HG02642 (cell line): Measurements from ENCODE around the gene ZGPAT.
"Not testable (repeated sequence)": the region's sequence is repeated elsewhere in the genome, so short reads cannot be mapped to it uniquely, and the experiment has no call there.

Source experiments
- ATAC-seq: cut with Tn5 transposase; IDR thresholded peaks from one replicate; pipeline ENCODE4 v1.9.1; 2021; ENCODE audit warnings: mild to moderate bottlenecking; ENCODE audit not compliant: unreplicated experiment, poor library complexity

Gene ZGPAT

GRCh38 chr20:63707558-63708300 lies at the start of gene ZGPAT, which contains the start of gene ARFRP1:
Gene ZGPAT, plus strand, starts transcription at chr20:63708039. Its CDS starts 542 bp downstream, at chr20:63708581.
Gene ARFRP1, minus strand, starts transcription at chr20:63707976. Its CDS starts 885 bp downstream, at chr20:63707091.
- peak; percentile 69 for ATAC-seq

- peak; percentile 25 for ATAC-seq
These were observed 49.1 kb upstream of the ZGPAT start for GRCh38 chr20:63658749-63659187.

GRCh38 chr20:63659370-63659769 lies 48.5 kb upstream of the ZGPAT start:
- ATAC-seq: no peak

DNA sequence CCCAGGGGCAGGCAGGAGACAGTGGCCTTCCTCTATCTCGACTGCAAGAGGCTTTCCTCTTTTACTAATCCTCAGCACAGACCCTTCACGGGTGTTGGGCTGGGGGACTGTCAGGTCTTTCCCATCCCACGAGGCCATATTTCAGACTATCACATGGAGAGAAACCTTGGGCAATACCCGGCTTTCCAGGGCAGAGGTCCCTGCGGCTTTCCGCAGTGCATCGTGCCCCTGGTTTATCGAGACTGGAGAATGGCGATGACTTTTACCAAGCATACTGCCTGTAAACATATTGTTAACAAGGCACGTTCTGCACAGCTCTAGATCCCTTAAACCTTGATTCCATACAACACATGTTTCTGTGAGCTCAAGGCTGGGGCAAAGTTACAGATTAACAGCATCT lies 47.7 kb upstream of the ZGPAT start:
- ATAC-seq: not testable (repeated sequence)

- no peak for ATAC-seq
These were observed 47.2 kb upstream of the ZGPAT start for GRCh38 chr20:63660622-63661021.

GRCh38 chr20:63661108-63661507 lies 46.7 kb upstream of the ZGPAT start:
- ATAC-seq: no peak

DNA sequence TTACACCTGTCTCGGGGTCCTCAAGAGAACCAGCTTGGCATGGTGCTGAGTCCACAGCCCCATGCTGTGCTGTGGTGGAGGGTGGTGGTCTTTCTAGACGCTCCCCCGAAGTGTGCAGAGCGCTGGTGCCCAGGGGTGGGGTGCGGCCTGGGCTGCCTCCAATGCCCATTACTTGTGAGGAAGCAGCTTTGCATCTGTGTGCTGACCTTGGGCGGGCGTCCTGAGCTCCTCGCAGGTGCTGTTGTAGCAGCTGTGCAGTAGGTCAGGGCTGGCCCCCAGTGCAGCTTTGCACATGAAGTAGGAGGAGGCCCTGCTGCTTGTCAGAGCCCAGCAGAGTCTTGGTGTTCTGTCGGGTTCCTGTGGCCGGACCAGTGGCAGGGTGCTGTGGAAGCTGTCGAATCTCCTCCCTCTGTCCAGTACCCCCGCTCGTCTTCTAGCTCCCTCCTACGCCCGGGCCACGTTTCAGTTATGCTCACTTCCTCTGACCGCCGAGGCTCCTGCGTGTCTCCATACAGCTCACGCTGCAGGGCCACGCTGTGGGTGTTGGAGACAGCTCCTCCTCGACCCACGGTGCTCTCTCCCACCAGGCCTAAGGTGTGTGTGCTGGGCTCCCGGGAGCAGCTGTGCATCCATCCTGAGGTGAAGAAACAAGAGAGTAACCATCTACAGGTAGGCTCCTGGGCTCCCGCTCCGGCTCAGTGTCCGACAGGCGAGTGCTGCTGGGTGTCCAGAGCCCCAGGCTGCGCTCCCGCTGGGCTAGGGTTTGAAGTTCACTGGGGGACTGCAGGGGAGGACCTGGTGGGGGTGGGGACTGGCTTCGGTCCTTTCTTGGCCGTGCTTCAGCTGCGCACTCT lies 45.7 kb upstream of the ZGPAT start:
- ATAC-seq: no peak

DNA sequence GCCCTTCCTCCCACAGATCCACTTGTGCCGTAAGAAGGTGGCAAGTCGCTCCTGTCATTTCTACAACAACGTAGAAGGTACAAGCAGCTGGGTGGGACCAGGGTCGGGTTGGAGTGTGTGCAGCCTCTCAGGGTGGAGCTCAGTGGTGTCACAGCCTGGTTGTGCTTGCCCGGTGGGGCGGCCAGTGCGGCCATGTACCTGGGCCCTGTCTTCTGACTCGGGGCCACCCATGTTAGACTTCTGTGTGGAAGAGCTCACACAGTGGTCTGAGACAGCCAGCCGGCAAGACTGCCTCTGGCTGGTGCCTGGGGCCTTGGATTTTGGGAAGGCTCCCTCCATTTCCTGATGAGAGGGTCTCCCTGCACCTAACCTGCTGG lies 45.0 kb upstream of the ZGPAT start:
- ATAC-seq: no peak

- no peak for ATAC-seq
These were observed 44.3 kb upstream of the ZGPAT start for GRCh38 chr20:63663332-63664066.

DNA sequence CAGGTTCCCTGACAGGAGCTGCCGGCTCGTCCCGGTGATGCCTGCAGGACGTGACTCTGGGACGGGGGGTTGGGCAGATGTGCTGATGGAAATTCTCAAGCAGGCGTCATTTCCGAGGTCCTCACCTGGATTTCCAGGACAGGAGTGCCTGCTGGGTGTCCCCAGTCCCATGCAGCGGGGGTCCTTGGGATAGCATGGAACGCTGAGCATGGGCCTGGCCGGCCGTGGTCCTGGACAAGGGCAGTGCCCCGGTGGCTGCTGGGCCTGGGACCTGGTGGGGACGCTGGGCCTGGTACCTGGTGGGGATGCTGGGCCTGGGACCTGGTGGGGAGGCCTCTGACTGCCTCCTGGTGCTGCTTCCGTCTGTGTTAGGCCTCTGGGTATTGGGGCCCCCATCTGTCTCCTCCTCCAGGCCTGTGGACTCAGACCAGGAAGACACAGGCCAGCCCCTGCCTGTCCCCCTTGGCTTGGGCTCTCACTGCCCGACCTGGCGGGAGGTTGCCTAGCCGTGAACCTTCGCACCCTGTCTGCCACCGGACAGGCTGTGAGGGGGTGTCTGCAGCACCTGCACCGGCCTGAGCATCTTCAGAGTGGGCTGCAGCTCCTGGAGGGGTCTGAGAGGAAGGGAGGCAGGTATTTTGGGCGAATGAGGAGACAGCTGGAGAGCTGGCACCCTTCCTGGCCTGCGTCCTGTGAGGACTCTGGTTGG lies 43.5 kb upstream of the ZGPAT start:
- no peak for ATAC-seq

- ATAC-seq: no peak
These were observed 42.8 kb upstream of the ZGPAT start for GRCh38 chr20:63664861-63665594.

DNA sequence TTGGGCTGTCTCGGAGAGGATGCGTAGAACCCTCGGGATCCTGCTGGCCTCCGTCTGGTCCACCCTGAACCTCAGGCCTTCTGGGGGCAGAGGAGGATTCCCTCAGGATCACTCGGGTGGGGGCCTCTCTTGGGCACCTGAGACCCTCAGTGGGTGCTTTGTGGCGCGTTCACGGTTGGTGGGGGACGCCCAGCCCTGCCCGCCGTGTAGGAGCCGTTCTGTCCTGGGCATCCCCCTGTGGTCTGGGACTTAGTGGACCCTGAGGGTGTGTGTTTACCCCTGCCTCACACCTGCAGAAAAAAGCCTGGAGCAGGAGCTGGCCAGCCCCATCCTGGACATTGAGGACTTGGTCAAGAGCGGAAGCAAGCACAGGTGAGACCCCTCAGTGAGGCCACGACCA lies 42.1 kb upstream of the ZGPAT start:
- ATAC-seq: no peak

DNA sequence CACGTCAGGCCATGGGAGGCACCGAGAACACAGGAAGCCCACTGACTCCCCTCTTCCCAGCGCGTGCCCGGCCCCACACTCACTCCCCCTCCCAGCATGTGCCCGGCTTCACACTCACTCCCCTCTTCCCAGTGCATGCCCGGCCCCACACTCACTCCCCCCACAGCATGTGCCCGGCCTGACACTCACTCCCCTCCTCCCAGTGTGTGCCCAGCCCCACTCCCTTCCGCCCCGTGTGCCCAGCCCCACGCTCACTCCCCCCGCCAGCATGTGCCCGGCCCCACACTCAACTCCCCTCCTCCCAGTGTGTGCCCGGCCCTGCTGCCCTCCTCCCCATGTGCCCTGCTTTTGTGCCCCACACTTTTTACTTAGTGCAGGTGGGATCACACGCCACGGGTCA lies 40.0 kb upstream of the ZGPAT start:
- no peak for ATAC-seq

GRCh38 chr20:63668351-63668750 lies 39.5 kb upstream of the ZGPAT start:
- no peak for ATAC-seq

DNA sequence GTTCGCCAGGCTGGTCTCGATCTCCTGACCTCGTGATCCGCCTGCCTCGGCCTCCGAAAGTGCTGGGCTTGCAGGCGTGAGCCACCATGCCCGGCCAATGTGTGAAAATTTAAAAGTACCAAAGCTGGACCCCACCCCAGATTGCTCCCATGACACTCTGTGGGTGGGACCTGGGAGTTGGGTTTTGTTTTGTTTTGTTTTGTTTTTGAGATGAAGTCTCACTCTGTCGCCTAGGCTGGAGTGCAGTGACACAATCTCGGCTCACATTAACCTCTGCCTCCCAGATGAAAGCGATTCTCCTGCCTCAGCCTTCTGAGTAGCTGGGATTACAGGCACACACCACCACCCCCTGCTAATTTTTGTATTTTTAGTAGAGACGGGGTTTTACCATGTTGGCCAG lies 36.1 kb upstream of the ZGPAT start:
- not testable (repeated sequence) for ATAC-seq

DNA sequence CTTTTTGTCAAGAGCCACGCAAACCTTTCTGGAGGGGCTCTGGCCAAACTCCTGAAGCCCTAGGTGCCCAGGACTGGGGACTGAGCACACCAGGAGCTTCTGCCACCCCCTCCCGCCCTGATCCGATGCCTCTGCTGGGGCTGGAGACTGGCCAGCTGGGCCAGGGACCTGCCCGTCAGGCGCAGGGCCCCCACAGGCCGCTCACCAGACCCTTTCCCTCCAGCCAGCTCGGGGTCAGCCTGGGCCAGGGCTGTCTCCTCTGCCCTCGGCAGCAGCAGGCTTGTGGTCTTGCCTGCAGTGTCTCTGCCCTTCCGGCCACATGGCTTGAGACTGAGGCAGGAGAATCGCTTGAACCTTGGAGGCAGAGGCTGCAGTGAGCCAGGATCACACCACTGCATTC lies 35.2 kb upstream of the ZGPAT start:
- no peak for ATAC-seq

GRCh38 chr20:63673951-63674350 lies 33.9 kb upstream of the ZGPAT start:
- no peak for ATAC-seq

DNA sequence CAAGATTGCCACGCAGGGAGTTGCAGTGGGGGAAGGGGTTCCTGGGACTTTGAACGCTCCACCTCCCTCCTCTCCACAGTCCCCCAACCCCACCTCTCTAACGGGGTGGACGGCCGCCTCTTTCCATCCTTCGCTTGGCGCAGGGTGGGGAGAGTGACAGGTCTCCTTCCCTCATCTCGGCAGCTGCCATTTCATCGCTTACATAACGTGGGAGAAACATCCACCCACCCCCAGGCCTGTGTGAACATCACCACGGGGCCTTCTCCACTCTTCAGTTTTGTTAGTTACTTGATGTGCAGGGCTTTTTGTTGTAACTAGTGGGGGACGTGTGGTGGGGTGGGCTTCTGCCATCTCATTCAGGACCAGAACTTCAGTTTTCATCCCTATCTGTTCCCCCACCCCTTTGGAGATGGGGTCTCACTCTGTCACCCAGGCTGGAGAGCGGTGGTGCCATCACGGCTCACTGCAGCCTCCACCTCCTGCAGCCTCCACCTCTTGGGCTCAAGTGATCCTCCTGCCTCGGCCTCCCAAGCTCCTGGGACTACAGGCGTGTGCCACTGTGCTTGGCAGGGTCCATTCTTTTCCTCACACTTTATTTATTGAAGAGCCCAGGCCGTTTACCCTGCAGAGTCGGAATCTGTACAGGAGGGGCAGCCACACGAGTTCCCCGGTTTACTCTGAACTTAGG lies 32.0 kb upstream of the ZGPAT start:
- no peak for ATAC-seq

DNA sequence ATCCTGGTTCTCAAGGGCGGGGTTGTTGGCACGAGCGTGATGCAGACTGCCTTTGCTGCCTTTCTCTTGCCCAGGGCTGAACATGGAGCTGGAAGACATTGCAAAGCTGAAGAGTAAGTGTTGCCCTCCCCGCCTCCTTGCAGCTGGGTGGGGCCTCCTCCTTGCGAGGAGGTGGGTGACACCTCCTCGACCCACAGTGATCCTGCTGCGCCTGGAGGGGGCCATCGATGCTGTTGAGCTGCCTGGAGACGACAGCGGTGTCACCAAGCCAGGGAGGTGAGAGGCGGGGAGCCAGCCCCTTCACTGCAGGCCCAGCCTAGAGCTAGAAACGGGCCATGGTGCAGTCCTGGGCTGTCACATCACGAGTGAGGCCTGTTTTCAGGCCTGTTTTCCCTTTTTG lies 29.8 kb upstream of the ZGPAT start:
- ATAC-seq: no peak
